Right cardiac atrium (tissue), 5 donors: Measurements from ENCODE around the gene NDUFB2. TPM values are rescaled to one million over a fixed set of nuclear protein-coding genes. Genes with fewer than 3 reads are reported as not detected.

ENCODE experiments used
- ATAC-seq, 2 donors: fragments of 200-7000 bp; cut with Tn5 transposase; one replicate each; pipeline versions ENCODE4 v1.8.0 to v1.9.1; 2020; ENCODE audit warnings: moderate library complexity in 2 of 2, mild to moderate bottlenecking in 1 of 2
- DNase-seq, 3 donors: peaks; one replicate each; pipeline ENCODE4 v3.0.0-alpha.2; 2020
- H3K27ac ChIP-seq: one replicate; pipeline ENCODE4 v1.5.1; 2013; ENCODE audit warnings: mild to moderate bottlenecking, low read length, control low read depth, moderate library complexity
- H3K27me3 ChIP-seq: one replicate; pipeline ENCODE4 v1.6.1; 2013; ENCODE audit not compliant: control insufficient read depth, insufficient read depth
- H3K4me1 ChIP-seq: one replicate; pipeline ENCODE4 v1.6.1; 2013; ENCODE audit warnings: low read length; ENCODE audit not compliant: control insufficient read depth, insufficient read depth
- H3K4me3 ChIP-seq: one replicate; pipeline ENCODE4 v1.5.1; 2013; ENCODE audit warnings: low read length, control low read depth
- H3K9me3 ChIP-seq: one replicate; pipeline ENCODE4 v1.6.1; 2013; ENCODE audit warnings: low read length; ENCODE audit not compliant: control insufficient read depth
- WGBS: extraction: QIAGEN DNeasy Blood & Tissue Kit; methylation state at CpG from one replicate; pipeline ENCODE4 v1.1.7; 2013; 5-methylcytosine and 5-hydroxymethylcytosine counted together
- intact Hi-C, 4 donors: fragments of 100-400 bp; cut with DNase I; formaldehyde crosslinking; loops; one replicate each; pipeline versions ENCODE4 v1.11.0 to v1.14.0; 2022 to 2023
- polyA plus RNA-seq: library from polyadenylated mRNA; stranded (reverse); fragments of 200-250 nt; gene quantifications from one replicate; pipeline ENCODE4 v1.2.3, GENCODE V29; 2013
- total RNA-seq, 4 donors: library from RNA; stranded (reverse); fragmentation: NEBNext Ultra II Directional; extraction: Animal tissue kit (Norgen Biotek cat#: 25700); gene quantifications; one replicate each; pipeline ENCODE4 v1.2.1, GENCODE V29; 2021
- donor health status: healthy with polysubstance abuse.
- donor health status: DM: no; HTN: yes; CAD: no.
- donor health status: DM: no; HTN: no; CAD: no.
- donor health status: DM: no; HTN: yes; CAD: no; lungs with severe emphysema.
- donor health status: DM: yes; HTN: yes; CAD: no.

NDUFB2 gene
- total and polyA plus RNA-seq, 5 donors: 460 to 860 (median 535) TPM

GRCh38 chr7:140678816-140679130 is 17.7 kb upstream of the NDUFB2 start:
- intact Hi-C loops: no loop called here
- DNase-seq (no peak), ATAC-seq (no peak)
- WGBS: 93% methylated on average over 7 of the region's 7 CpGs
- Histone ChIP-seq H3K4me3 (no peak overlapping the region), H3K27ac (no peak overlapping the region), H3K4me1 (no peaks in the 10 kb centered on the region), H3K27me3 (no peaks in the 10 kb centered on the region), H3K9me3 (no peaks in the 10 kb centered on the region)

- intact Hi-C loops: no loop called here
- Histone ChIP-seq H3K27me3 (no peaks in the 10 kb centered on the region), H3K27ac (no peak overlapping the region), H3K9me3 (no peaks in the 10 kb centered on the region), H3K4me1 (no peaks in the 10 kb centered on the region), H3K4me3 (no peak overlapping the region)
- 91% methylated on average over 9 of the region's 9 CpGs for WGBS
- no peak for DNase-seq
- ATAC-seq: no peak
Observed at GRCh38 chr7:140679186-140679585, 17.3 kb upstream of the NDUFB2 start.

DNA sequence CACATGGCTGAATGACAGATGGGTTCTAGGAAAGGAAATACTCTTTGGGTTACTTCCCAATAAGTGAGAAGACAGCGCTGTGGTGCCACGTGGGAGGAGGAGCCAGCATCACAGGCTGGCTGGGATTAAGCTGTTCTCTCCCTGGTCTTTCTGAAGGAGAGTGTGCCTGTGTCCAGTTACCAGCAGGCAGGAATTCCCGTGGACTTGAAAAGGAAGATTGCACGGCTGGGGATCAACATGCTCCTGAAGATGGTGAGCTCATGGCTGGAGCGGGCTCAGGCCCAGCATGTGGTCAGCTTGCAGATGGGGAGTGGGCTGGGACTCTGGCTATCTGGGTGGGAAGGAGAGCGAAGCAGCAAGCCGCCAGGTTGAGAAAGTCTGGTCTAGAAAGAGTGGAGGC is 15.6 kb upstream of the NDUFB2 start:
- no peak for ATAC-seq

DNA sequence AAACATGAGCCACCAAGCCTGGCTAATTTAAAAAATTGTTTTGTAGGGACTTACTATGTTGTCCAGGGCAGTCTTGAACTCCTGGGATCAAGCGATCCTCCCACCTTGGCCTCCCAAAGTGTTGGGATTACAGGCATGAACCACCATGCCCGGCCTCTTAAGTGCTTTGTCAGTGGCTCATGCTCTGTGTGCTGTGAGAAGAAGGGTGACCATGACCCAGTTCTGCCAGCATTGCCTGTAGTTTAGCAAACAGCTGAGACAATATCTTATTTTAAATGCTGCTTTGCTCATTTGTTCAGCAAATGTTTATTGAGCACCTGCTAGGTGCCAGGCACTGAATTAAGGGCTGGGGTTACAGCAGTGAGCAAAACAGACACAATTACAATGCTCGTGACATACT is 14.7 kb upstream of the NDUFB2 start:
- Histone ChIP-seq H3K4me1 (no peaks in the 10 kb centered on the region), H3K9me3 (no peaks in the 10 kb centered on the region), H3K4me3 (no peak overlapping the region), H3K27ac (no peak overlapping the region), H3K27me3 (no peaks in the 10 kb centered on the region)
- no peak for ATAC-seq
- WGBS: 97% methylated on average over 3 of the region's 3 CpGs
- no peak for DNase-seq
- intact Hi-C loops: no loop called here

More for the DNA sequence above, 15.6 kb upstream of the NDUFB2 start:
- 88% methylated on average over 7 of the region's 7 CpGs for WGBS
- Histone ChIP-seq H3K9me3 (no peaks in the 10 kb centered on the region), H3K27ac (no peak overlapping the region), H3K4me1 (no peaks in the 10 kb centered on the region), H3K4me3 (no peak overlapping the region), H3K27me3 (no peaks in the 10 kb centered on the region)
- no peak for DNase-seq
- intact Hi-C loops: no loop called here

DNA sequence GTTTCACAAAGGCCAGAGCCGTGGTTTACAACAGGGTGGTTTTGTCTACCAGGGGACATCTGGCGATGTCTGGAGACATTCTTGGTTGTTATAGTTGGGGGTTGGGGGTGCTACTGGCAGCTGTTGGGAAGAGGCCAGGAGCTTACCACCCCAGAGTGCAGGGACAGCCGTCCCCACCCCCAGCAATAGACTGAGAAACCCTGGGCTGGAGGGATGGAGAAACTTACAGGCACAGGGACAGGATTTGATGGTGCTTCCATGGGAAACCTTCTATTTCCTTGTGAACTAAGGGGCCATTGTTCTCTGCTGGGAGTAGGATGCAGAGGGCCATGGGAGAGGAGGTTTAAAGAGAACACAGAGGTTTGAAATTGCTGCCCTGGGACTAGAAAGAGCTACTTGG is 12.9 kb upstream of the NDUFB2 start:
- no peaks in the 10 kb centered on the region for H3K9me3 ChIP-seq
- WGBS: 78% methylated on average over 3 of the region's 3 CpGs
- intact Hi-C loops: no loop called here
- no peak overlapping the region for H3K27ac ChIP-seq
- H3K4me1 ChIP-seq: no peaks in the 10 kb centered on the region
- no peaks in the 10 kb centered on the region for H3K27me3 ChIP-seq
- ATAC-seq (no peak), DNase-seq (peak in 1 of 3 donors; percentile 22)
- H3K4me3 ChIP-seq: no peak overlapping the region

GRCh38 chr7:140684066-140684950 is 12.2 kb upstream of the NDUFB2 start:
- ATAC-seq (peak in 1 of 2 donors; percentile 37), DNase-seq (peak in 1 of 3 donors; percentile 13)
- WGBS: 89% methylated on average over 20 of the region's 20 CpGs

DNA sequence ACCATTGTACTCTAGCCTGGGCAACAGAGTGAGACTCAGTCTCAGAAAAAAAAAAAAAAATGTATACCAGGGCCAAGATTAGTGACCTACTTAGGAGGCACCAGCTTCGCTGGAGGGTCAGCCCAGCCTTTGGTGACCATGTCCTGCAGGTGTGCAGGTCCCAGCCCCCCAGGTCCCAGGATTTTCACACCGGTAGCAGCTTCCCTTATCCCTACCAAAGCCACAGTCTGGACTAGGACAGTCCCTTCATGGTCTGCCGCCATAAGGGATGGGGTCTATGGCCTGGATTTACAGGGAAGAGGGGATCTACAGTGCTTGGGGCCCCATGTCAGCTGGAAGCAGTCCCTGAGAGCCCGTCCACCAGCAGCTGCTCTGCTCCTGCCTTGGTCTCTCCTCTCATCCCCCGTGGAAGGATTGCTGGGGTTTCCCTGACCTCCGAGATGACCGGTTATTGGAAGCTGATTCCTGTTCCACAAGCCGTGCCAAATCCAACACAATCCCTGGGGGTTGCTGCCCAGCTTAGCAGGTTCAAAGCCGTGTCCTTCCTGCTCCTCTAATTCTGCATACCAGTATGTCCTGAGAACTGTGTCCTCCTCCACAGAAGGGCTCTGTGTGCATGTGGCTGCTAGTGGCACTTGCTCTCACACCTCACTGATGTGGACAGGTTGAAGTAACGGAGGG is 11.0 kb upstream of the NDUFB2 start:
- intact Hi-C loops: no loop called here
- Histone ChIP-seq H3K9me3 (no peaks in the 10 kb centered on the region), H3K27ac (no peak overlapping the region), H3K4me1 (no peaks in the 10 kb centered on the region), H3K4me3 (no peak overlapping the region), H3K27me3 (no peaks in the 10 kb centered on the region)
- 66% methylated on average over 10 of the region's 10 CpGs for WGBS
- ATAC-seq (no peak), DNase-seq (peak in 1 of 3 donors; percentile 20)

More at GRCh38 chr7:140684066-140684950, 12.2 kb upstream of the NDUFB2 start:
- no peak overlapping the region for H3K27ac ChIP-seq
- no peaks in the 10 kb centered on the region for H3K4me1 ChIP-seq
- no peaks in the 10 kb centered on the region for H3K9me3 ChIP-seq
- intact Hi-C loops: no loop called here
- no peaks in the 10 kb centered on the region for H3K27me3 ChIP-seq
- no peak overlapping the region for H3K4me3 ChIP-seq

GRCh38 chr7:140686921-140687320 is 9.6 kb upstream of the NDUFB2 start:
- ATAC-seq (no peak), DNase-seq (peak in 1 of 3 donors; percentile 26)
- intact Hi-C loops: no loop called here
- Histone ChIP-seq H3K4me1 (no peaks in the 10 kb centered on the region), H3K27me3 (no peaks in the 10 kb centered on the region), H3K9me3 (no peaks in the 10 kb centered on the region), H3K27ac (no peak overlapping the region), H3K4me3 (no peak overlapping the region)
- WGBS: 96% methylated on average over 11 of the region's 11 CpGs

GRCh38 chr7:140688341-140688740 is 8.2 kb upstream of the NDUFB2 start:
- Histone ChIP-seq H3K9me3 (no peaks in the 10 kb centered on the region), H3K27ac (no peak overlapping the region), H3K27me3 (no peaks in the 10 kb centered on the region), H3K4me1 (no peaks in the 10 kb centered on the region), H3K4me3 (no peak overlapping the region)
- no peak for ATAC-seq
- 93% methylated on average over 6 of the region's 6 CpGs for whole genome bisulfite sequencing
- intact Hi-C loops: no loop called here
- DNase-seq: no peak

DNA sequence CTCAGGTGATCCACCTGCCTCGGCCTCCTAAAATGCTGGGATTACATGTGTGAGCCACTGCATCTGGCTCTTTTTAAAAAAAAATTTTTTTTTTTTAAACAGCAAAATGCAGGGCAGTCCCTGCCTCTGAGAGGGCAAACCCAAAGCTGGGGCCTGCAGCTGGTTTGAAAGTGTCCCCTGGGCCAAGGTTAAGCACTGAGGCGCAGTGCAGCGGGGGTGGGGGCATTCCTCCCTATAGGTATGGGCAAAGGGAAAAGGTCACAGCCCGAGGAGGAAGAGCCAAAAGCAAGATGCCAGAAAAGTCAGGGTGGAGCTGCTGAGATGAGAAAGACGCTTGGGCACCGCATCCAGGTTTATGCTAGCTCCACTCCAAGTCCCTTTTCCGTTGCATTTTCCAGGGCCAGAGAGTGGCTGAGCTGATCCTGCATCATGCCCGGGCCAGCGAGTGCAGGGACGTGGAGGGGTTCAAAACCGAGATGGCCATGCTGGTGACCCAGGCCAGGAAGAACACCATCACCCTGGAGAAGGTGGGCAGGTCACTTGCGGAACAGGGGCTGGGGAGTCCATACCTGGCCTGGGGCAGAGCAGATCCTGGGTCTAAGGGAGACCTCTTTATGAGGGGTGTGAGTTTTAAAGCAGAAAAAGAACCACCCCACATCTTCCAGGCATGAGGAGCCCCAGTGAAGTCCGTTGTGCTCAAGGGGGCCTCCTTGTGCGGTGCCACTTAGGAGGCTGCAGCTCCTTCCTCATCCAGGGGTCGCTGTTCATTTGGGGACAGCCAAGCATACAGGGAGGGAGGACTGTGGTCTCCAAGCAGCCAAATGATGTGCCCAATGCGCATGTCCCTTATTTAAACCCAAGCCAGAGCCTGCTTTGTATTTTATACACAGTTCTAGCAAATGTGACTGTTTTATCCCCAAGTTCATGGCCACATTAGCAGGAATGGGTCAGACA is 7.0 kb upstream of the NDUFB2 start:
- ATAC-seq: no peak
- no peaks in the 10 kb centered on the region for H3K9me3 ChIP-seq
- no peaks in the 10 kb centered on the region for H3K27me3 ChIP-seq
- intact Hi-C loops: no loop called here
- no peak overlapping the region for H3K27ac ChIP-seq
- no peak overlapping the region for H3K4me3 ChIP-seq
- H3K4me1 ChIP-seq: no peaks in the 10 kb centered on the region
- peak in 1 of 3 donors; percentile 22 for DNase-seq
- WGBS: 94% methylated on average over 16 of the region's 16 CpGs
